ENCODE measurements around the gene PGM1.
A peak's percentile ranks its signal among the peaks of the same experiment; 100 is the strongest.
"Not testable (repeated sequence)": the region's sequence is repeated elsewhere in the genome, so short reads cannot be mapped to it uniquely, and the experiment has no call there.

The PGM1 gene

GRCh38 chr1:63559357-63559756 is 33.9 kb upstream of the PGM1 start:
- no peak for TF ChIP-seq CTCF (IDR thresholded peaks at IDR 0.05; ENCODE audit: low read depth, low read length)

DNA sequence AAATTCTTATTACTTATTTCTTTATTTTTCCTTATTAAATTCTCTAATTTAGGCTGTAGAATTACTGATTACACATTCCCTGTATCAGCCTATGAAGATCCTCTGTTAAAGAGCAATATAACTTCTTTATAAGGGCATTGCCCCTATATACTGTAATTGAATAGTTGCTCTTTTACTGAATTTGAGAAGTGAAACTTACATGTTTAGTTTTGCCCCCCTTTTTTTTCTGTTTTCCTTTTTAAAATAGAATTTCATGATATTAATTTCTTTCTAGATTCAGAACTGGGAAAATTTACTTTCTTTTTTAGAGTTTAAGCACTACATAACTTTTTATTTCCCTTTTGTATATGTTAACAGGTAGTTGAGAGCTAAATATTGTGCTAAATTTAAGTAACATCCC is 29.5 kb upstream of the PGM1 start:
- no peak for TF ChIP-seq CTCF (IDR thresholded peaks at IDR 0.05; ENCODE audit: low read depth, low read length)
- H3K4me3 ChIP-seq (ENCODE audit: low read depth, low read length): no peak overlapping the region

More at GRCh38 chr1:63559357-63559756, 33.9 kb upstream of the PGM1 start:
- no peak overlapping the region for H3K4me3 ChIP-seq (ENCODE audit: low read depth, low read length)

DNA sequence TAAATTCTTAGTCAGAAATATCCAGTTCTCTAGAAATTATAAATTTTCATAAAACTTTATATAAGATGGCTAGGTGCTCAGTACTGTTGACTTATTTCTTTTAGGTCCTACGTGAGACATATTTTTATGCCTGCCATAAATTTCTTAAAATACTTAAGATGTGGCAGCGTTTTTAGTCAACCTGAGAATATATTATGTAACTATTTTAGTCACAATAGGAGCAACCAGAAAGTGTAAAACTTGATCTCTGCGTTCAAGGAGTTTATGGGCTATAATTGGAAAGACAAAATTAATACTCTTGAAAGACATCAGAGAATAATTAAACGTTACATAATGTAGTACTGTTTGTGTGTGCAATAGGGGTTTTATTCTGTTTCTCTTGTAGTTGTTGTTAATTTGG is 24.1 kb upstream of the PGM1 start:
- no peak overlapping the region for H3K4me3 ChIP-seq (ENCODE audit: low read depth, low read length)
- no peak for TF ChIP-seq CTCF (IDR thresholded peaks at IDR 0.05; ENCODE audit: low read depth, low read length)

DNA sequence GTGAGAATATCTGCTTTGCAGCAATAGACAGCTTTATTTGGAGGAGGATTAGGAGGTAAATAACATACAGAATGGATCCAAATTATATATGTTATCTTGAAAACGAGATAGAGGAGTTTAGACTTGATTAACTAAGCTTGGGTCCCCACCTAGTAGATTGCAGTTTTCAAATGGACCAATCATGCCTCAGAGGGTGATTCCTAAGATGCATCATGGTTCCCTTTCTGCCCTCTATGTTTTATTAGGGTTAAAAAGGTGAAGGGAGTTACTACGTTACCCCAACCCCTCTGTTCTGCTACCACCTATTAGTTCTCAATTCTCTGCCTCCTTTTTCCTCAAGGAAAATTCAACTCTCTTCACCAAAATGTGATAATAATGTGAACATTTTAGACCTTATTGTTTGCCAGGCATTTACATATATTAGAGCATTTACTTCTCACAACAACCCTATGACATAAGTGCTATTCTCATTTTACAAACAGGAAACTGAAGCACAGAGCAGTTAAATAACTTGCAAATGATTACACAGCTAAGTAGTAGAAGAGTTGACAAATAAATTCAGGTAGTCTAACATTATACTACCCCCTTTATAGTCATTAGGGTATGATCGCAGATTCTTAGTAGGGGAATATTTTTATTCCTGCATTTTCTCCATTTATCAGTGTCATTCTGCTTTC is 23.4 kb upstream of the PGM1 start:
- no peak overlapping the region for H3K4me3 ChIP-seq (ENCODE audit: low read depth, low read length)
- no peak for TF ChIP-seq CTCF (IDR thresholded peaks at IDR 0.05; ENCODE audit: low read depth, low read length)

DNA sequence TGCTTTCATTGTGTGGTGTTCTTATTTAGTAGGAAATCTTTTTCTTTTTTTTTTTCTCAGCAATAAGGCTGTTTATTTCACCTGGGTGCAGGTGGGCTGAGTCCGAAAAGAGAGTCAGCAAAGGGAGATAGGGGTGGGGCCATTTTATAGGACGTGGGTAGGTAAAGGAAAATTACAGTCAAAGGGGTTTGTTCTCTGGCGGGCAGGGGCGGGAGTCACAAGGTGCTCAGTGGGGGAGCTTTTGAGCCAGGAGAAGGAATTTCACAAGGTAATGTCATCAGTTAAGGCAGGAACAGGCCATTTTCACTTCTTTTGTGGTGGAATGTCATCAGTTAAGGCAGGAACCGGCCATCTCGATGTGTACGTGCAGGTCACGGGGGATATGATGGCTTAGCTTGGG is 20.5 kb upstream of the PGM1 start:
- H3K4me3 ChIP-seq (ENCODE audit: low read depth, low read length): not testable (repeated sequence)

DNA sequence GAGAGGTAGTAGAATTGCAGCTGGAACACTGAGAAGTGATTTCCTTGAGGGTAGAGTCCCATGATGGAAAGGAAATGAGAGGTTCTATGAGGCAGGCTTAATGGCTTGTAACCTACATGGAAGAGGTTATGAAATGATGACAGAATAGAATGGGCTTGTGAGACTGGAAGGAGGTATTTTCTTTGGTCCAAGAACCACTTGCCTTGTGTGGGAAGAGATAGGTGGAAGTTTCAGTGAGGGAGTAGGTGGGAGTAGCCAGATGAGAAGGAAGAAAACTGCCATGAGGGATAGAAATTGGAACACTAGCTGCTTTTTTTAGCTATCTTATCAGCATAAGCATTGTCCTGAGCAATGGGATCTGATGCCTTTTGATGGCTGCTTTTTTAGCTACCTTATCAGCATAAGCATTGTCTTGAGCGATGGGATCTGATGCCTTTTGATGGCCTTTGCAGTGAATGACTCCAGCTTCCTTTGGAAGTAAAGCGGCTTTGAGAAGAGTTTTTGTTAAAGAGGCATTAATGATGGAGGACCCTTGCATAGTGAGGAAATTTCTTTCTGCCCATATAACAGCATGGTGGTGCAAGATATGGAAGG is 18.9 kb upstream of the PGM1 start:
- not testable (repeated sequence) for H3K4me3 ChIP-seq (ENCODE audit: low read depth, low read length)

DNA sequence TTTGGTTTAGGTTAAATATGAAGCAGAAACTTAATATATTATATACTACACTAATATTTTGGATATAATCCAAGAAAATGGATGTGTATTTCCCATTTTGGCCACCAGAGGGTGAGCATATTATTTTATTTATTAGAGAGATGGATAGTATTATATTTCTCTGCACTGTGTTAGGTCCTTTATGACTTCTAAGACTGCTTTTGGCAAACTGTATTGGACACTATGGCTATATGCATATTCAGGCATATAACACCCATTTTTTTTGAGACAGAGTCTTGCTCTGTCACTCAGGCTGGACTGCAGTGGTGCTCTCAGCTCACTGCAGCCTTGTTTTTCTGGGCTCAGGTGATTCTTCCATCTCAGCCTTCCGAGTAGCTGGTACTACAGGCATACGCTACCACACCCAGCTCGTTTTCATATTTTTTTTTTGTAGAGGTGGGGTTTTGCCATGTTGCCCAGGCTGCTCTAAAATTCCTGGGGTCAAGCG is 17.8 kb upstream of the PGM1 start:
- peak; percentile 35 for TF ChIP-seq CTCF (IDR thresholded peaks at IDR 0.05; ENCODE audit: low read depth, low read length)
- no peak overlapping the region for H3K4me3 ChIP-seq (ENCODE audit: low read depth, low read length)

- H3K4me3 ChIP-seq (ENCODE audit: low read depth, low read length): not testable (repeated sequence)
Observed at GRCh38 chr1:63586326-63586725, 6.9 kb upstream of the PGM1 start.

DNA sequence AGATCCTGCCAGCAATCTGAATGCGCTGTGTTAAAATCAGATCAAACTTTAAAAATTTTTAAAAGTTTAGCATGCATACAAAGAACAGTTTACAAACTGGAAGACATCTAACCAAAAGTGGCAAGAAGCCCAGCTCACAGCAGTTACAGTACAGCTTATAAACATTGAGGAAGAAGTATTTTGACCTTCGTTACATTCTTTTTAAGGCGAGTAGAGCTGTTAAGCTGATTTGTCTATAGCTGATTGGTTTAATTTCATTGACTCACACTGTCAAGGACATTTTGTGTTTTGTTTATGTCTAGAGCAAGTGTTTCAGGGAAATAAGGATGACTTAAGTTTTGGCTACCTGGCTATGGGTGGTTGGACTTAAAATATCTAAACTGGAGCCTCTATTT is 3.0 kb upstream of the PGM1 start:
- no peak for TF ChIP-seq CTCF (IDR thresholded peaks at IDR 0.05; ENCODE audit: low read depth, low read length)
- H3K4me3 ChIP-seq (ENCODE audit: low read depth, low read length): no peak overlapping the region

All from WI38 (cell line).